Activated T-helper 1 cell treated with anti-CD3 and anti-CD28 coated beads, Interleukin-2, amount 50 U/mL, for 16 hours (primary cell): ENCODE results near the gene SOD2.
"Not testable (repeated sequence)": the region's sequence is repeated elsewhere in the genome, so short reads cannot be mapped to it uniquely, and the experiment has no call there.

Experiments used
- DNase-seq, 2 donors: peaks; one replicate each; pipeline ENCODE4 v3.0.0-alpha.2; 2020; ENCODE audit warnings: low read depth in 1 of 2, low spot score in 1 of 2

SOD2 gene

DNA sequence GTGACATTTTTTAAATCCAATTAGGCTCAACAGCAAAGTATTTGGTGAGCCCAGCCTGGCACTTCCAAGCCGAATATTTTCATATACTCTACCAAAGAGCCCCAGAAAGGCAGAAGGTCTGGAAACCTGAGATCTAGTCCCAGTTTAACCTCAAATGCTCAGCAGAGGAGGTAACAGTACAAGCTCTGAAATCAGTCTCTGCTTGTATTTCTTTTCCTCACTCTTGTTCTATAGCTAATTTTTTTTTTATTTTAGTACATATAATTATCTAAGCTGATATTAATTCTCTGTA, 9.1 kb downstream of the SOD2 start:
- DNase-seq: no peak

DNA sequence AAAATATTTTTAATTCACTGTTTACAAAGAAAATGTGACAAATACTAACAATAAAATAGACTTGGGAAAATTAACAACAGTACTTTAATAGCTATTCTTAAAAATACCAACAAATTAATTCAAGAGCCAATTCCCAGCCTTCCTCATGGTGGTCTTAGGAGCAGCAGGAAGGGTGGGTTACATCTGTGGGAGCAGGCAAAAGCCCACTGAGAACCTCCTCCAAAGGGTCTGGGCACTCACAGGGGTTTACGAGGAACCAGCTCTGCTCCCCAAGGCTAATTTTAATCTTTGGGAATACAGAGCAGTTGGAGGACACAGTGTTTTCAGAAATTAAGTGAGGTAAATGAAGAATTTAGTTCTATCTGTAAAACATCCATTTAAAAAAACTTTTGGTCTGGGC, 10.2 kb downstream of the SOD2 start:
- no peak for DNase-seq

DNA sequence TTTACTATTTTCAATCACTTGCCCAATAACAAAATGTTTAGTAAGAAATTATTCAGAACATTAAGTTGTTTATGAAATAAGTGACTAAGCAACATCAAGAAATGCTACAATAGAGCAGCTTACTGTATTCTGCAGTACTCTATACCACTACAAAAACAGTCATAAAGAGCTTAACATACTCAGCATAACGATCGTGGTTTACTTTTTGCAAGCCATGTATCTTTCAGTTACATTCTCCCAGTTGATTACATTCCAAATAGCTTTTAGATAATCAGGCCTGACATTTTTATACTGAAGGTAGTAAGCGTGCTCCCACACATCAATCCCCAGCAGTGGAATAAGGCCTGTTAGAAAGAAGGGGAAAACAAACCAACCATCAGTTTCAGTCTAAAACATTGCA, 10.7 kb downstream of the SOD2 start:
- DNase-seq: no peak

DNA sequence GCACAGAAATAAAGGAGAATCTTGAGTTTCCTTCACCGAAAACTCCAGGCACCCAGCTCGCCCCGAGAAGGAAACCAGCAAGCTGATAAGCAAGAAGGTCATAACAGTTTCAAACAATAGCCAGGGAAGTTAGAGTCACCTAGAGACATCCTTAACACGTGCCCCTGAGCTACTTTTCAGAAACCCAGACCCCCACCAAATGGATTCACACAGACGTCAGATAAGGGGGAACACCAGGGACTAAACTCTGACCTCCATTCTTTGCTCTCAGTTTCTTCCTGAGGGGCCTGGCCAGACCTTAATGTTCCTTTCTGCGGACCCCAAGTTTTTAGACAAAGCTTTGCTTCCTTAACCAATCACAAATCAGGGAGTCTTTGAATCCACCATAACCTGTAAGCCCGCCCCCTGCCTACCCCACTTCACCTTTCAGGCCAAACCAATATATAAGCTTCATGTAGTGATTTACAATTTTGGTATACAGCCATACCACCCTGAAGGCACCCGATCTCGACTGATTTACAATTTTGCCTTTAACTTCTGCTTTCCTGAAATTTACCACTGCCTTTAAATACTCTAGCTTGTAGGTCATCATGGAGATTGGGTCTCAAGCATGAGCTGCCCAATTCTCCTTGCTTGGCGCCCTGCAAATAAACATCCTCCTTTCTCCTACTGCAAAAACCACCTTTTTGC, 11.7 kb downstream of the SOD2 start:
- DNase-seq: no peak

DNA sequence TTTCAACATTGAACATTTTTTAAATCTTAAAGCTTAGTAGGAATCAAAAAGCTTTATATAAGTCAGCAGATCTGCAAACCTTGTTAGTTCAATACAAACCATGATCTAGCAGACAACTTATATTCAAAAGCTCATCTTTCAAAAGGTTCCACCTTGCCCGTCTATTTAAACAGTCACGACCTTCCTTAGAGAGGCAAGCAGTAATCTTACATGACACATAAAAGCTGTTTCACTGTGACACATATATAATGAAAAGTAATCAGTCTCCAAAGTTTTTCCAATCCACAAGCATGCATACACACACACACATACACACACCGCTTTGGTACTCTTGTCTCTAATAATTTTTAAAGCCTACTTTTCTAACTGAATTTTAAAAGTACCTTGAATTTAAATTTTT, 12.9 kb downstream of the SOD2 start:
- no peak for DNase-seq

DNA sequence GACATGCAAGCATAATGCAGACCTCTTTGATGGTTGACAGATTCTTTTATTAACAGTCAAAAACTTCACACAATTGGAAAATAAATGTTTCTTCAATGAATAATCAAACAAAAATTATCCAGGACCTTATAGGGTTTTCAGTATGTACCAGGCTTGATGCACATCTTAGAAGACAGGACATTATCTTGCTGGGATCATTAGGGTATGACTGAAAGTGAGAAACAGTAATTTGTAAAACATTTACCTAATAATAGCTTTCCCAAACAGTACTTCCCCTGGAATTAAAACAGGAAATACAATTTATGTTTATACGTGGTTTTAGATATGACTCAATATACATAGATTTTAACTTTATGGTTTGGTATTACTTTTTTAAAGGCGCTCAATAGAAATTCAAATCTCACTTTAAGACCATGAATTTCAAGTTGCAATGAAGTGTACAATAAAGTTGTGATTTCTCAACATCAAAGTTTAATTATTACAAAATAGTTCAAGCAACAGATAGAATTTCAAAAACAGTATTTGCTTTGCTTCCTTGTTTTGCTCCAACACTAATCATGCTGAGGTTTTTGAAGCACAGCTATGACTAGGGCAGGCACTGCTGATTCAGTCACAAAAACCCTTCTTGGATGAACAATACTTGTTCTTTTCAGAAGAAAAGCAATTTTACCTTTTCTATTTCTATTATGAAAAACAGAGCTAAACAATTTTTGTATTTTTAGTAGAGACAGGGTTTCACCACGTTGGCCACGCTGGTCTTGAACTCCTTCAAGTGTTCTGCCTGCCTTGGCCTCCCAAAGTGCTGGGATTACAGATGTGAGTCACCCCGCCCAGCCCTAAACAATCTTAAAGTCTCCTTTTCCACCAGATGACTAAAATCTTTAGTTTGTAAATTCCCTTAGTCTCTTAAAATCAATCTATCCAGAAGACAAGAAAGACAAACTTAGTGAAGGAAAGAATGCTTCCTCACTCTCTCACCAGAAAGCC, 13.7 kb downstream of the SOD2 start:
- DNase-seq: no peak

DNA sequence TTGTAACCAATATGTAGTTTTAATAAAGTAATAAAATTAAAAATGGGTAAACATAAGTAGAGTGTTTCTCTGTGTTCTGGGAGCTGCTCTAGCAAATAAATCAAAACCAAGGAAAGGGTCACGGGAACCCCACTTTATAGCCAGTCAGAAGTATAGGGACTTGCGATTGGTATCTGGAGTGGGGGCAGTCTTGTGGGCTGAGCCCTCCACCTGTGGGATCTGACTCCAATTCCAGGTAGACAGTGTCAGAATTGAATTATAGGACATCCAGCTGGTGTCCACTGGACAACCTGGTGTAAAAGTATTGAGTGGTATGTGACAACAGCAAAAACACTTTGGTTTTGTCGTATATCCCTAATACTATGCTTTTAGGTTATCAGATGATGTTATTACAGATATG, 14.5 kb downstream of the SOD2 start:
- no peak for DNase-seq

DNA sequence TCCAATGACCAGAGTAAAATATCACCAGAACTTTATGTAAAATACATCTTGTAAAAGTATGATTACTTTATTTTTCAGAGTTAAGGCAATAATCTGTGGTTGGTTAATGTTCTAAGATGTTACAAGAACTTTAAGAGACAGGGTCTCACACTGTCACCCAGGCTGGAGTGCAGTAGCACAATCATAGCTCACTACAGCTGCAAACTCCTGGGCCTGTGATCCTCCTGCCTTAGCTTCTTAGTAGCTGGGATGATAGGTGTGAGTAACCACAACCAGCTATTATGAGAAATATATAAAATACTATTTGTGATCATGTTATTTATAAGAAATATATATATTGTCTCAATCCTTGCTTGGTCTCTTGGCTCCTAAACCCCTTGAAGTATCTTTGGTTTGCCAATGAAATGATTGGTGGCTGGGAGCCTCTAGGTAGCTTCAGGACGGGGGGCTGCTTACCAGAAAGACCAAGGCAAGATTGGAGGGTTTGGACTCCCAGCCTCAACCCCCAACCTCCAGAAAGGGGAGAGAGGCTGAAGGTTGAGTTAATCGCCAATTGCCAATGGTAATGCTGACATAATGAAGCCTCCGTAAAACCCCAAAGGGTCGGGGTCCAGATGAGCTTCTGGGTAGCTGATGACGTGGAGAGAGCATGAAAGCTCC, 15.4 kb downstream of the SOD2 start:
- DNase-seq: no peak

DNA sequence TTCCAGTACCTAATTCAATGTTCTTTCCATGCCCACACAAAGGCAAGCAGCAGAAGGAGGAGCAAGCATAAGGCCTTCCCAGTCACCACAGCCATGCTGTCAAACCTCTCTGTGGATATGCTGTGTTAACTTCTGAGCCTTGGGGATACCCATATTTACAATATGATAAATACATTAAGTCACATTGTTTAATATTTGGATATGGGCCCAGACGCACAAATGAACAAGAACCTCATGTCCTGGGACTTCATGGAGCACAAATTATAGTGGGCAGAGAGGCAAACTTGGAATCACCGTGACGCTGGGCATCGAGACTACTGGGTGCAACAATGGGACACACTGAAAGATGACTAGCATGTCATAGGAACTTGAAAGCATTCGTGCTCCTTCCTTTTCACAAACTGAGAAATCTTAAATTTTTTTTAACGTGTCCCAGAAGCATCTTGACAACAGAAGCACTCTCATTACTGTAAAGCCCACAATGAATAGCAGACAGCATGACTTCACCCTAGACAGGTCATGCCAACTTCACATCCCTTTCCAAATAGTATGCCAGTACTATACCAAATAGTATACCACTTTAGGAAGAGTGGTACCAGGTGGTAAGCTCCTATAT, 16.0 kb downstream of the SOD2 start:
- no peak for DNase-seq

DNA sequence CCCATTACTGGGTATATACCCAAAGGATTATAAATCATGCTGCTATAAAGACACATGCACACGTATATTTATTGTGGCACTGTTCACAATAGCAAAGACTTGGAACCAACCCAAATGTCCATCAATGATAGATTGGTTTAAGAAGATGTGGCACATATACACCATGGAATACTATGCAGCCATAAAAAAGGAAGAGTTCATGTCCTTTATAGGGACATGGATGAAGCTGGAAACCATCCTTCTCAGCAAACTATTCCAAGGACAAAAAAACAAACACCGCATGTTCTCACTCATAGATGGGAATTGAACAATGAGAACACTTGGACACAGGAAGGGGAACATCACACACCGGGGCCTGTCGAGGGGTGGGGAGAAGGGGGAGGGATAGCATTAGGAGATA, 16.8 kb downstream of the SOD2 start:
- DNase-seq: not testable (repeated sequence)

DNA sequence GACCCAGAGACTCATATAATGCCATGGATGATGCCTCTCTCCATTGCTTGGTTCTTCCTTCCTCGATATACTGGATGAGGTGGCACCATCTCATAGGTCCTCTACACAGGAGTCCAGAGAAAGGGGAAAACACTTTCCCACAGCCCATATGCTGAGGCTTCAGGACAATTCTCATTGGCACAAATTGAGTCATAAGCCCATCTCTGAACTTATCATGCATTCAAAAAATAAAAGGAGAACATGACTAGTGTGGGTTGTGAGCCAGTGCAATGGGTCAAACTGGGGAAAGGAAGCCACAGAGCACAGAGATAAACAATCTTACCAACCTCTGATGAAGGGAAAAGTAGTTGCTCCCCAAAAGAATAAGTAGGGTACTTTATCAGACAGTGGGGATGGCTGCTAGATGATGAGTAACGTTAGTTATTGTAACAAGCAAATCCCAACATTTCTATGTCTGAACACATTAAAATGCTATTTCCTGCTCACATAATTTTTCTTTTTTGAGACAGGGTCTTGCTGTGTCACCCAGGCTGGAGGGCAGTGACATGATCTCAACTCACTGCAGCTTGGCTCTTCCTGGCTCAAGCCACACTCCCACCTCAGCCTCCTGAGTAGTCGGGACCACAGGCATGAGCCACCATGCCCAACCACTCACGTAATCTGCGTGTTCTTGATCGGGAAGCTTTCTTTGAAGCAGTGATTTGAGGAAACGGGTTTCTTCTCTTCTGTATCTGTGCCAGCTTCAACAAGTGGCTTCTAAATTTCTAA, 27.0 kb downstream of the SOD2 start:
- no peak for DNase-seq

DNA sequence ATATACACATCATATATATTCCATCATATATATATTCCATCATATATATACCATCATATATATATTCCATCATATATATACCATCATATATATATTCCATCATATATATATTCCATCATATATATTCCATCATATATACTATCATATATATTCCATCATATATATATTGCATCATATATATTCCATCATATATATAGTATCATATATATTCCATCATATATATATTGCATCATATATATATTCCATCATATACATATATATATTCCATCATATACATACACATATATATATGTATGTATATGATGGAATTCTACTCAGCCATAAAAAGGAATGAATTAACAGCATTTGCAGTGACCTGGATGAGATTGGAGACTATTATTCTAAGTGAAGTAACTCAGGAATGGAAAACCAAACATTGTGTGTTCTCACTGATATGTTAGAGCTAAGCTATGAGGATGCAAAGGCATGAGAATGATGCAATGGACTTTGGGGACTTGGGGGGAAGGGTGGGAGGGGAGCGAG, 29.6 kb downstream of the SOD2 start:
- not testable (repeated sequence) for DNase-seq

DNA sequence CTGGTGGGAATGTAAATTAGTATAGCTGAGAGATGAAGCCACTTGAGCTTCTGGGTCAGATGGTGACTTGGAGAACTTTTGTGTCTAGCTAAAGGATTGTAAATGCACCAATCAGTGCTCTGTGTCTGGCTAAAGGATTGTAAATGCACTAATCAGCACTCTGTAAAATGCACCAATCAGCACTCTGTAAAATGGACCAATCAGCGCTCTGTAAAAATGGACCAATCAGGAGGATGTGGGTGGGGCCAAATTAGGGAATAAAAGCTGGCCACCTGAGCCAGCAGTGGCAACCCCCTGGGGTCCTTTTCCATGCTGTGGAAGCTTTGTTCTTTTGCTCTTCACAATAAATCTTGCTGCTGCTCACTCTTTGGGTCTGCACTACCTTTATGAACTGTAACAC, 31.1 kb downstream of the SOD2 start:
- DNase-seq: not testable (repeated sequence)

DNA sequence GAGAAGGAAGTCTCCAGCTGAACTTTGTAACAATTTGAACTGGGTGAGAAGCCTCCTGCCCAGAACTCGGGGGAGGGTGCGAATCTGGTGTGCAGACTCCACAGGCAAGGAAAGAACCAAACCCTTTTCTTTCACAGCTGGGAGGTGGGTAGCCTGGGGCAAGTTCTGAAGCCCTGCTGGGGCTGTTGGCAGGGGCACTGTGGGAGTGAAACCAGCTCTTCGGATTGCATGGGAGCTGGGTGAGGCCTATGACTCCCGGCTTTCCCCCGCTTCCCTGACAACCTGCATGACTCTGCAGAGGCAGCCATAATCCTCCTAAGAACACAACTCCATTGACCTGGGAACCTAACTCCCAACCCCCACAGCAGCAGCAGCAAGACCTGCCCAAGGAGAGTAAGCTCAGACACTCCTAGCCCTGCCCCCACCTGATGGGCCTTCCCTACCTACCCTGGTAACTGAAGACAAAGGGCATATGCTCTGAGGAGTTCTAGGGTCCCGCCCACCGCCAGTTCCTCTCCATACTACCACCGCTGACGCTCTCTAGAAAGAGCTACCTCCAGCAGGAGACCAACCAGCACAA, 37.5 kb downstream of the SOD2 start:
- DNase-seq: no peak

DNA sequence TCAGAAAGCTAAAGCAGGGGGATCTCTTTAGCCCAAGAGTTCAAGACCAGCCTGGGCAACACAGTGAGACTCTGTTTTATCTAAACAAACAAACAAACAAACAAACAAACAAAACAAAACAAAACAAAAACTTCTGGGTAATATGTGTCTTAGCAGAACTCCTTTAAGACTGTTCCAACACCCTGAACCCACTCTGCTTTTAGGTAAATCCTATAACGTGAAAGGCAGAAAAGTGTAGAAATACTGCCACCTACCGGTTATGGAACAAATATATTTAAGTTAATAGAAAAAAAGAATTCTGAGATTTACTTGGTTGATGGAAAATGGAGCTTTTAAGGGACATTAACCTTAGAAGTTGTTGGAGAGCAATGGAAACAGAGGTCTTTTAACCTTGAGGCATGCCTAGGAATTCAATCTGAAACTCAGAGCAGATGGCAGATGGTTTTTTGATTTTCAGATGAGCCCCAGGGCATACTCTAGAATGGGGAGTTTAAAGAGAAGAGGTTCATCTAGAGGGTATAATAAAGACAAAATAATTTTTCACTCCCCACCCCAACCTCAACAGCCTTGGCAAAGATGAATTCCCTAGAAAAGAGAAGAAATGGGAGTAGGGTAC, 38.5 kb downstream of the SOD2 start:
- no peak for DNase-seq

DNA sequence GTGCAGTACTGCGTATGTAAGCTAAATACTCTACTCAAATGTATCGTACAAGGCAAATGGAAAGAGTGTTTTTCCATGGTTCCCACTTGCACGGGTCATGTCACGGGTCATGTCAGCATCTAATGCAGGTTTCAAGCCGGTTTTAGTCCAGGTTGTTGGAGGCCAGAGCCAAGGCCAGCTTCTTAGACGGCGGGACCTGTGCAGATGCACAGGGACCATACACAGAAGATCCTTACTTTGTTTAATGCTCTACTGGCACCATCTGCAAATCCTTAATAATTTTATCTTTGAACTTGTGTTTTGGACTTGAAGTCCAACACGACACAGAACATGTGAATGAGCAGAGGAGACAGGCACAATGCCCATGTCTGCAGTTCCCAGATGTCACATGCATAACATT, 42.7 kb downstream of the SOD2 start:
- DNase-seq: no peak

DNA sequence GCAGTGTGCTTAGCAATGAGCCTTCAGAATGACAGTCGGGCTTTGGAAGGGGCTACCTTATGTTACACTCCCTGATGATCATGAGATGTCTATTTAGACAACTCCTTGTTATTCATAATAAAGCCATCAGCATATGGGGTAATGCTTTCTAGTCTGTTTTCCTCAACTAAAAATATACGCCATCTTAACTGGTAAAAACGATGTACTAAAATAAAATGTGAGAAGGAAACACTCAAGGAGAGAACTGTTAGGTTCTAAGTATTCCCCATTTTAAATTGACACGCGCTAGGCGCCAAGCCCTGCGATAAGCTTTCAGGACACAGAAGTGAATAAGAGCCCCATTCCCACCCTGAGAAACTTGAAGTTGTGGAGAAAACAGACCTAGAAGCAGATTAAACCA, 43.6 kb downstream of the SOD2 start:
- DNase-seq: no peak

DNA sequence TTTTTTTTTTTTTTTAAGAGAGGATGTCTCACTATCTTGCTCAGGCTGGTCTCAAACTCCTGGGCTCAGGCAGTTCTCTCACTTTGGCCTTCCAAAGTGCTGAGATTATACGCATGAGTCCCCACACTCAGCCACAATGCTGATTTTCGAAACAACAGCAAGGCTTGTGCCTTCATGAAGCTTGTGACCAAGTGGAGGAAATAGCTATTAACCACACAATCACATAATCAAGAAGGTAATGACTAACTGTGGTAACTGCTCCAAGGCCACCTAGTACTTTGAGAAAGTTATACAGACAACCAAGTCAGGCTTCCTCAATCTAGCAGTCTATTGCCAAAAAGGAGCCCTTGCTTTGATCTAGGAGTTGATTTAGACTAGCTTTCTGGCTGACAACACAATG, 46.3 kb downstream of the SOD2 start:
- DNase-seq: no peak

DNA sequence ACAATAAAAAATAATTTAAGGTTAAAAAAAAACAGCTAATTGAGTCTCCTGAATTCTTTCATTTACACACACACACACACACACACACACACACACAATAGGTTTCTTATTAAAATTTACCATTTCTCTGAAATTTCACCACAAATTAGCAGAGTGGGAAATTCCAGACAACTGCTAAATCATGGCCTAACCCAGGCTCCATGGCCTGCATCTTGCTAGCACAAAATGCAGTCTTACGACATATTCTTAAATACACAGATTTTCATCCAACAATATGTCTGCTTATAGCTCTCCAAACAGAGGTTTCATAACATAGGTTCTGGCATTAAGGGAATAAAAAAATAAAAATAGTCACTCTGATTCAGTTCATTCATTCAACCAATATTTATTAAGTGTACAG, 46.9 kb downstream of the SOD2 start:
- DNase-seq: no peak

DNA sequence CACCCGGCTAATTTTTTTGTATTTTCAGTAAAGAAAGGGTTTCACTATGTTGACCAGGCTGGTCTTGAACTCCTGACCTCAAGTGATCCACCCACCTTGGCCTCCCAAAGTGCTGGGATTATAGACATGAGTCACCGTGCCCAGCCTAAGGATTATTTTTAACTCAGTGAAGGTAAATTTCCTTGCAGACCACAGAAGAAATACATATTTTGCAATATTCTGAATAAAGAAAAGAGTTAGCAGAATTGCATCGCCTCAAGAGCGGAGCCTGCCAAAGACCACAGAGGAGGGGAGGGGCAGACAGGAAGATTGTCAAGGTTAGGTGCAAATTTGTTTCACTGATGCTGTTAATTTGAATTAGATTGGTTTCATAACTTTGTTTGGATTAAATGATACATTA, 47.4 kb downstream of the SOD2 start:
- DNase-seq: no peak
